ENCODE measurements around the gene AKT3. TPM values are rescaled to one million over a fixed set of nuclear protein-coding genes. Genes with fewer than 3 reads are reported as not detected.
A peak's percentile ranks its signal among the peaks of the same experiment; 100 is the strongest.

AKT3 gene
- total and polyA plus RNA-seq, 7 donors: 2.1 to 105 (median 66.4) TPM

DNA sequence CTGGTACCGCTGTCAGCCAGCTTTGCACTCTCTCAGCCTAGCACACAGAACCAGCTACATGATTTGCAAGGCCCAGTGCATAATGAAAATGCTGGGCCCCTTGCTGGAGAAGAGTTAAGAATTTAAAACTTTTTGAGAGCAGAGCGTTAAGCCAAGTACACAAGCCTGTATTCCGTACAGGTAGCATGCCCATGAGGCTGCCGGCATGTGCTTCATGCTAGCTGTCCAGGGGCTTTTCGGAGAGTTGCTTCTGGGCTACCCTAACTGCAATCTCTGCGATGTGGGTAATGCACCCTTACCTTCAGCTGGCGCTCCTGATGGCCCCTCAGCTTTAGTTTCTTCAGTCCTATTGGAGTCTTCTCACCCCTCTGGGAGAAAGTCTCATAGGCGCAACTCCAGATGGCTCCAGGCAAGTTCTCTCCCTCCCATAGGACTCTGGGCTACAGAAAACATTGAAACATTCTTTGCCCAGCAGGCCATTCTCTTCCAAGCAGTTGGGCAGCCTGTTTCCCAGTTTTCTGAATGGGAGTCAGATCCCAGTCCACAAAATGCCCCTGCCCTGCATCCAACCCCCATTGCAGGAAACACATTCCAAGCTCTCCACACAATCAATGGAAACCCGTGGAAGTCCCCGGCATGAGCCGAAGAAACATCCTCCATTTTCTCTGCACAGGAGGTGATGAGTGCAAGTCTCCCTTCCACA, 5.7 kb upstream of the AKT3 start:
- no peaks in the 10 kb centered on the region for H3K27me3 ChIP-seq
- no peak for TF ChIP-seq POLR2AphosphoS5 (IDR thresholded peaks at IDR 0.05)
- TF ChIP-seq EP300 (IDR thresholded peaks at IDR 0.05): no peak
- TF ChIP-seq, protein P1, sequence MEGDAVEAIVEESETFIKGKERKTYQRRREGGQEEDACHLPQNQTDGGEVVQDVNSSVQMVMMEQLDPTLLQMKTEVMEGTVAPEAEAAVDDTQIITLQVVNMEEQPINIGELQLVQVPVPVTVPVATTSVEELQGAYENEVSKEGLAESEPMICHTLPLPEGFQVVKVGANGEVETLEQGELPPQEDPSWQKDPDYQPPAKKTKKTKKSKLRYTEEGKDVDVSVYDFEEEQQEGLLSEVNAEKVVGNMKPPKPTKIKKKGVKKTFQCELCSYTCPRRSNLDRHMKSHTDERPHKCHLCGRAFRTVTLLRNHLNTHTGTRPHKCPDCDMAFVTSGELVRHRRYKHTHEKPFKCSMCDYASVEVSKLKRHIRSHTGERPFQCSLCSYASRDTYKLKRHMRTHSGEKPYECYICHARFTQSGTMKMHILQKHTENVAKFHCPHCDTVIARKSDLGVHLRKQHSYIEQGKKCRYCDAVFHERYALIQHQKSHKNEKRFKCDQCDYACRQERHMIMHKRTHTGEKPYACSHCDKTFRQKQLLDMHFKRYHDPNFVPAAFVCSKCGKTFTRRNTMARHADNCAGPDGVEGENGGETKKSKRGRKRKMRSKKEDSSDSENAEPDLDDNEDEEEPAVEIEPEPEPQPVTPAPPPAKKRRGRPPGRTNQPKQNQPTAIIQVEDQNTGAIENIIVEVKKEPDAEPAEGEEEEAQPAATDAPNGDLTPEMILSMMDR (IDR thresholded peaks at IDR 0.05): no peak
- no peak for TF ChIP-seq POLR2A (IDR thresholded peaks at IDR 0.05)
- DNase-seq: no peak
- no peak overlapping the region for H3K4me3 ChIP-seq
- no peaks in the 10 kb centered on the region for H3K9me3 ChIP-seq
- no peaks in the 10 kb centered on the region for H3K36me3 ChIP-seq
- H3K4me1 ChIP-seq: peaks cover 0 to 9% (median 6%) of the 10 kb centered on the region in 4 donors
- 90 to 92% methylated on average over 11 of the region's 11 CpGs for WGBS, 2 donors
- no peak overlapping the region for H3K27ac ChIP-seq
- intact Hi-C loops (cut with DNase I): no loop called here

GRCh38 chr1:243851765-243852164, 1.7 kb upstream of the AKT3 start:
- no peaks in the 10 kb centered on the region for H3K36me3 ChIP-seq
- H3K4me1 ChIP-seq: peaks cover 0 to 27% (median 16%) of the 10 kb centered on the region in 4 donors
- WGBS, 2 donors: 16 to 38% methylated on average over 3 of the region's 3 CpGs
- peak overlapping the region in 2 of 4 donors; percentile 98 to 99 for H3K27ac ChIP-seq
- TF ChIP-seq POLR2A (IDR thresholded peaks at IDR 0.05) (no peak), POLR2AphosphoS5 (IDR thresholded peaks at IDR 0.05) (no peak), EP300 (IDR thresholded peaks at IDR 0.05) (no peak)
- TF ChIP-seq, protein P1 (IDR thresholded peaks at IDR 0.05): no peak
- no peaks in the 10 kb centered on the region for H3K9me3 ChIP-seq
- H3K4me3 ChIP-seq: peak overlapping the region in 1 of 4 donors; percentile 95
- no peak for DNase-seq
- intact Hi-C loops (cut with DNase I): loop anchor here (2.0 to 5.0 kb wide), 2 partner anchors 197 to 421 kb away; no protein-coding TSS in a partner anchor
- no peaks in the 10 kb centered on the region for H3K27me3 ChIP-seq

GRCh38 chr1:243851257-243851756, 1.3 kb upstream of the AKT3 start:
- DNase-seq: no peak
- no peaks in the 10 kb centered on the region for H3K9me3 ChIP-seq
- WGBS, 2 donors: 1 to 3% methylated on average over 12 of the region's 12 CpGs
- intact Hi-C loops (cut with DNase I): loop anchor here (2.0 to 5.0 kb wide), 2 partner anchors 197 to 421 kb away; no protein-coding TSS in a partner anchor
- no peaks in the 10 kb centered on the region for H3K36me3 ChIP-seq
- TF ChIP-seq, protein P1 (IDR thresholded peaks at IDR 0.05): no peak
- TF ChIP-seq EP300 (IDR thresholded peaks at IDR 0.05) (no peak), POLR2AphosphoS5 (IDR thresholded peaks at IDR 0.05) (no peak), POLR2A (IDR thresholded peaks at IDR 0.05) (no peak)
- H3K4me3 ChIP-seq: peak overlapping the region; percentile 95 to 99 (median 97)
- peak overlapping the region; percentile 96 to 99 (median 98) for H3K27ac ChIP-seq
- peaks cover 0 to 27% (median 16%) of the 10 kb centered on the region in 4 donors for H3K4me1 ChIP-seq
- no peaks in the 10 kb centered on the region for H3K27me3 ChIP-seq

DNA sequence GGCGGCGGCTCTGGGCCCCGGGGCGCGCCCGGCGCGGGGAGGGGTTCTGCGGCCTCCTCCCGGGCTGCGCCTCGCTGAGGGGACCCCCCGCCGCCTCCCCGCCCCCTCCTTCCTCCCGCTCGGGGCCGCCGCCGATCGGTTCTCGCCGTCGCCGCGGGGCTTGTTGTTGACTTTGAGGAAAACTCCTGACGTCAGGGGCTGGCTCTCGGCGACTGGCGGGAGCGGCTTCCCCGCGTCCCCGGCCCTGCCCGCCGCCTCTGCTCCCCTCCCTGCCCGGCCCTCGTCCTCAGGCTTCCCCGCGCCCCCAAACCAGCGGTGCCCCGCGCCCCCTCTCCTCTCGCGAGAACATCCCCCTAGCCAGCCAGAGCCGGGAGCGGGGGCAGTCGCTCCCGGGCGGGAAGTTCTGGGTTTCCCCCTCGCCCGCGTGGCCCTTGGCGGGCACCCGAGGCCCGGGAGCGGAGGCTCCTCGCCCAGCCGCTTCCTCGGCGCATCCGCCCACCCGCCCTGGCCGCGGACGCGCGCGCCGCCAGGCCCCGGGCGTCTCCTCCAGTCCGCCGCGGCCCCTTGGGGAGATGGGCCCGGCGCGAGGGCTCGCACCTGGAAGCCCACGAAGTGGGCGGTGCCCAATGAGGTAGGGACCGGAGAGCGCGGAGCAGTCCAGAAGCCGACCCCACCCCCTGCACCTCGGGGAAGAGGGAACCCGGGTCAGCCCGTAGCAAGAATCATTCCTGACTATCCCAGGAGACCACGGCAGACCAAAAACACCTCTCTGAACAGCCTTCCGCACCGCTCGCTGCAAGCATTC, 611 bp upstream of the AKT3 start:
- Histone ChIP-seq H3K4me1 (peaks cover 0 to 27% (median 16%) of the 10 kb centered on the region in 4 donors), H3K27me3 (no peaks in the 10 kb centered on the region), H3K36me3 (no peaks in the 10 kb centered on the region), H3K4me3 (peak overlapping the region; percentile 95 to 99 (median 97)), H3K9me3 (no peaks in the 10 kb centered on the region), H3K27ac (peak overlapping the region; percentile 96 to 99 (median 98))
- intact Hi-C loops (cut with DNase I): loop anchor here (2.0 to 5.0 kb wide), 2 partner anchors 198 to 422 kb away; no protein-coding TSS in a partner anchor
- 1% methylated on average over 92 of the region's 92 CpGs for WGBS, 2 donors
- TF ChIP-seq POLR2AphosphoS5 (IDR thresholded peaks at IDR 0.05) (peak in 3 of 4 donors; percentile 43 to 48 (median 43)), POLR2A (IDR thresholded peaks at IDR 0.05) (no peak)
- peak; percentile 93 for DNase-seq

Measured in sigmoid colon (tissue), 7 donors.